Measurements from ENCODE around the gene IGSF11. TPM values are rescaled to one million over a fixed set of nuclear protein-coding genes. Genes with fewer than 3 reads are reported as not detected.

IGSF11 gene
- total RNA-seq, 4 donors from 2014 or later: 17.7 to 72.3 (median 34.7) TPM

- Histone ChIP-seq H3K9me3 (no peaks in the 10 kb centered on the region), H3K27me3 (no peaks in the 10 kb centered on the region), H3K4me3 (no peak overlapping the region), H3K27ac (peak overlapping the region in 2 of 4 donors; percentile 38 to 59), H3K4me1 (peaks cover 0 to 14% (median 0%) of the 10 kb centered on the region in 4 donors), H3K36me3 (no peaks in the 10 kb centered on the region)
- WGBS, 2 donors: 13 to 26% methylated on average over 2 of the region's 2 CpGs
- no peak for TF ChIP-seq POLR2A (IDR thresholded peaks at IDR 0.05)
- TF ChIP-seq EP300 (IDR thresholded peaks at IDR 0.05): peak in 1 of 2 donors; percentile 27
- no peak for TF ChIP-seq CTCF (IDR thresholded peaks at IDR 0.05)
- no peak for DNase-seq (ENCODE audit: low spot score in 2 of 2)
Observed at GRCh38 chr3:118890206-118890605, 144.4 kb downstream of the IGSF11 start.

GRCh38 chr3:118889691-118890090, 145.0 kb downstream of the IGSF11 start:
- Histone ChIP-seq H3K4me1 (peaks cover 0 to 19% (median 0%) of the 10 kb centered on the region in 4 donors), H3K36me3 (no peaks in the 10 kb centered on the region), H3K27ac (peak overlapping the region in 2 of 4 donors; percentile 38 to 59), H3K9me3 (no peaks in the 10 kb centered on the region), H3K27me3 (no peaks in the 10 kb centered on the region), H3K4me3 (no peak overlapping the region)
- DNase-seq (ENCODE audit: low spot score in 2 of 2): no peak
- TF ChIP-seq POLR2A (IDR thresholded peaks at IDR 0.05) (no peak), EP300 (IDR thresholded peaks at IDR 0.05) (no peak), CTCF (IDR thresholded peaks at IDR 0.05) (no peak)

- no peaks in the 10 kb centered on the region for H3K9me3 ChIP-seq
- H3K27ac ChIP-seq: no peak overlapping the region
- no peak for DNase-seq (ENCODE audit: low spot score in 2 of 2)
- H3K36me3 ChIP-seq: no peaks in the 10 kb centered on the region
- no peaks in the 10 kb centered on the region for H3K27me3 ChIP-seq
- no peak overlapping the region for H3K4me3 ChIP-seq
- 53 to 63% methylated on average over 3 of the region's 3 CpGs for WGBS, 2 donors
- H3K4me1 ChIP-seq: peaks cover 0 to 19% (median 0%) of the 10 kb centered on the region in 4 donors
- no peak for TF ChIP-seq POLR2A (IDR thresholded peaks at IDR 0.05)
- TF ChIP-seq CTCF (IDR thresholded peaks at IDR 0.05): no peak
- TF ChIP-seq EP300 (IDR thresholded peaks at IDR 0.05): no peak
Observed at GRCh38 chr3:118886708-118887107, 147.9 kb downstream of the IGSF11 start.

GRCh38 chr3:118884748-118885206, 149.9 kb downstream of the IGSF11 start:
- H3K27ac ChIP-seq: no peak overlapping the region
- DNase-seq (ENCODE audit: low spot score in 2 of 2): peak; percentile 62 to 84
- WGBS, 2 donors: 1% methylated on average over 3 of the region's 3 CpGs
- H3K4me1 ChIP-seq: peaks cover 0 to 14% (median 0%) of the 10 kb centered on the region in 4 donors
- no peak overlapping the region for H3K4me3 ChIP-seq
- no peaks in the 10 kb centered on the region for H3K27me3 ChIP-seq
- TF ChIP-seq EP300 (IDR thresholded peaks at IDR 0.05) (no peak), CTCF (IDR thresholded peaks at IDR 0.05) (peak; percentile 79 to 92 (median 83))
- no peaks in the 10 kb centered on the region for H3K9me3 ChIP-seq
- H3K36me3 ChIP-seq: no peaks in the 10 kb centered on the region

GRCh38 chr3:118882353-118882947, 152.2 kb downstream of the IGSF11 start:
- Histone ChIP-seq H3K4me1 (peaks cover 0 to 7% (median 0%) of the 10 kb centered on the region in 4 donors), H3K36me3 (no peaks in the 10 kb centered on the region), H3K27me3 (no peaks in the 10 kb centered on the region), H3K27ac (no peak overlapping the region), H3K4me3 (no peak overlapping the region), H3K9me3 (no peaks in the 10 kb centered on the region)
- 55 to 64% methylated on average over 3 of the region's 3 CpGs for WGBS, 2 donors
- peak; percentile 60 to 91 for DNase-seq (ENCODE audit: low spot score in 2 of 2)
- TF ChIP-seq CTCF (IDR thresholded peaks at IDR 0.05) (peak; percentile 61 to 81 (median 68)), EP300 (IDR thresholded peaks at IDR 0.05) (no peak)
